Smooth muscle cell (in vitro differentiated cells): ENCODE results near the gene KLHL18. TPM values are rescaled to one million over a fixed set of nuclear protein-coding genes. Genes with fewer than 3 reads are reported as not detected.
A peak's percentile ranks its signal among the peaks of the same experiment; 100 is the strongest.
"Not testable (repeated sequence)": the region's sequence is repeated elsewhere in the genome, so short reads cannot be mapped to it uniquely, and the experiment has no call there.

Experiments used
- DNase-seq: peaks from one replicate; lab custom pipeline; 2025; ENCODE audit not compliant: unreplicated experiment; lab: John Stamatoyannopoulos, UW
- H2AFZ ChIP-seq: fragments of 200-600 bp; sonication (generic); 2 replicates; pipeline ENCODE4 v1.6.0; 2016; ENCODE audit warnings: antibody characterized with exemption, low read depth, mild to moderate bottlenecking
- H3F3A ChIP-seq: fragments of 200-600 bp; sonication (generic); 2 replicates; pipeline ENCODE4 v1.6.0; 2017; ENCODE audit warnings: antibody characterized with exemption, low read depth
- H3K27ac ChIP-seq: fragments of 200-600 bp; sonication (generic); 2 replicates; pipeline ENCODE4 v1.5.1; 2016; ENCODE audit warnings: low read depth, mild to moderate bottlenecking
- H3K27me3 ChIP-seq: fragments of 200-600 bp; sonication (generic); 2 replicates; pipeline ENCODE4 v1.6.1; 2016; ENCODE audit warnings: low read depth, mild to moderate bottlenecking
- H3K36me3 ChIP-seq: fragments of 200-600 bp; sonication (generic); 2 replicates; pipeline ENCODE4 v1.5.1; 2016; ENCODE audit warnings: low read depth
- H3K4me1 ChIP-seq: fragments of 200-600 bp; sonication (generic); 2 replicates; pipeline ENCODE4 v1.5.1; 2016; ENCODE audit warnings: low read depth
- H3K4me2 ChIP-seq: fragments of 200-600 bp; sonication (generic); 2 replicates; pipeline ENCODE4 v1.6.0; 2016; ENCODE audit warnings: mild to moderate bottlenecking
- H3K4me3 ChIP-seq: fragments of 200-600 bp; sonication (generic); 2 replicates; pipeline ENCODE4 v1.5.1; 2016; ENCODE audit warnings: mild to moderate bottlenecking
- H3K79me2 ChIP-seq: fragments of 200-600 bp; sonication (generic); 2 replicates; pipeline ENCODE4 v1.6.0; 2016; ENCODE audit warnings: low read depth, mild to moderate bottlenecking
- H3K9ac ChIP-seq: fragments of 200-600 bp; sonication (generic); 2 replicates; pipeline ENCODE4 v1.6.0; 2016; ENCODE audit warnings: low read depth
- H3K9me3 ChIP-seq: fragments of 200-600 bp; sonication (generic); replicated peaks from 2 replicates; pipeline ENCODE4 v1.5.1; 2016; ENCODE audit warnings: low read depth
- H4K20me1 ChIP-seq: fragments of 200-600 bp; sonication (generic); 2 replicates; pipeline ENCODE4 v1.6.0; 2016; ENCODE audit warnings: low read depth
- WGBS: methylation state at CpG from one replicate; pipeline ENCODE4 v1.1.7; 2016; ENCODE audit warnings: low lambda C conversion rate; 5-methylcytosine and 5-hydroxymethylcytosine counted together
- polyA plus RNA-seq: library from polyadenylated mRNA; unstranded; fragments of >200 nt; fragmentation: Nextera tagmentation; extraction: Ambion mirVana; gene quantifications from 2 replicates; pipeline ENCODE4 v1.2.1, GENCODE V29; 2016
- total RNA-seq: library from RNA; depleted of rRNA; stranded (reverse); fragments of >200 nt; gene quantifications from 2 replicates; pipeline ENCODE4 v1.2.3, GENCODE V29; 2014
- TF ChIP-seq, protein P1 (sequence below): fragments of 200-600 bp; sonication (generic); IDR thresholded peaks from 2 replicates; pipeline ENCODE4 v1.5.1; 2017; ENCODE audit warnings: borderline replicate concordance, mild to moderate bottlenecking, antibody characterized with exemption; ENCODE audit not compliant: insufficient read depth, poor library complexity, severe bottlenecking

The KLHL18 gene
- total and polyA plus RNA-seq, 2 experiments from 2014 or later, result 17.6 to 17.8 TPM

DNA sequence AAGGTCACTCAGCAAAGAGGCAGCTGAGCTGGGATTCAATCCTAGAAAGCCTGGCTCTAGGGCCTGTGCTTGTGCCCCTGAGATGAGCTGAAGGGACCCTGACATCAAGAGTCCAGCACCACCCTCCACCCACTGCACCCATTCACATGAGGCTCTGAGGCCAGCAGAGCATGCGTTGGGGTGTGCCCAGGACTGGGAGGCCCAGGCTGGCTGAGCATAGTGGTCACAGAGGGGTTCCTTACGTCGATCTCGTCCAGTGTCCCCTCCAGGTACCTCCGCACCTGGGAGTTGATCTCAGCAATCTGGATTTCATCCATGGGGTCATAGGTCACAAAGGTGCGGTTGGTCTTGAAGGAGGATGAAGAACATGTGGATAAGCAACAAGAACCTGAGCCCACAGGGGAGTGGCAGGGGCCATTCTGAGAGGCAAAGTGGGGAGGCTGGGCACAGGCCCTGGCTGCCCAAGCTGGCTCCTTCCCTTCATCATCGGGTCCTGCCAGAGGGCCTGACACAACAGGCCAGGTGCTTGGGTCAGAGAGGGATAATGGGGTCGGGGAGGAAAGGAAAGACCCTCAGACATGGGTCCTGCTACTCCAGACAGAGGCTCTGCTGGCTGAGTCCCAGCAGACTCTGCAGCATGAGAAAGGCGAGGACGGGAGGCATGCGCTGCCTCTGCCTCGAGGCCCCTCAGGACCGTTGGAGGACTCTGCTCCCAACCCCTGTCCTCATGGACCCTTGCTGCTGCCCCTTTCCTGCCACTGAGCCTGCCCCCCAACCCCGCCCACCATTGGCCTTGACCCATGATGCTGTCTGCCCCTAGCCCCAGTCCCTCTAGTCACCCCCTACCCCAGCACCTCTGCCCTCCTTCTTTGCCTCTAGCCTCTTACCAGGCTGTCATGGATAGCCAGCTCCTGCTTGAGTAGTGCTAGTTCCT lies 35.3 kb upstream of the KLHL18 start:
- no peaks in the 10 kb centered on the region for H3K4me1 ChIP-seq
- no peak overlapping the region for H3K4me3 ChIP-seq
- H3K27me3 ChIP-seq, result no peaks in the 10 kb centered on the region
- no peak overlapping the region for H2AFZ ChIP-seq
- H3K9me3 ChIP-seq, result no peaks in the 10 kb centered on the region
- no peak overlapping the region for H3K4me2 ChIP-seq
- H3K27ac ChIP-seq, result no peak overlapping the region
- H3K9ac ChIP-seq, result no peak overlapping the region
- no peak for DNase-seq
- TF ChIP-seq, protein P1, sequence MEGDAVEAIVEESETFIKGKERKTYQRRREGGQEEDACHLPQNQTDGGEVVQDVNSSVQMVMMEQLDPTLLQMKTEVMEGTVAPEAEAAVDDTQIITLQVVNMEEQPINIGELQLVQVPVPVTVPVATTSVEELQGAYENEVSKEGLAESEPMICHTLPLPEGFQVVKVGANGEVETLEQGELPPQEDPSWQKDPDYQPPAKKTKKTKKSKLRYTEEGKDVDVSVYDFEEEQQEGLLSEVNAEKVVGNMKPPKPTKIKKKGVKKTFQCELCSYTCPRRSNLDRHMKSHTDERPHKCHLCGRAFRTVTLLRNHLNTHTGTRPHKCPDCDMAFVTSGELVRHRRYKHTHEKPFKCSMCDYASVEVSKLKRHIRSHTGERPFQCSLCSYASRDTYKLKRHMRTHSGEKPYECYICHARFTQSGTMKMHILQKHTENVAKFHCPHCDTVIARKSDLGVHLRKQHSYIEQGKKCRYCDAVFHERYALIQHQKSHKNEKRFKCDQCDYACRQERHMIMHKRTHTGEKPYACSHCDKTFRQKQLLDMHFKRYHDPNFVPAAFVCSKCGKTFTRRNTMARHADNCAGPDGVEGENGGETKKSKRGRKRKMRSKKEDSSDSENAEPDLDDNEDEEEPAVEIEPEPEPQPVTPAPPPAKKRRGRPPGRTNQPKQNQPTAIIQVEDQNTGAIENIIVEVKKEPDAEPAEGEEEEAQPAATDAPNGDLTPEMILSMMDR, result no peak
- no peaks in the 10 kb centered on the region for H3K36me3 ChIP-seq
- 95% methylated on average over 13 of the region's 14 CpGs for WGBS
- H3K79me2 ChIP-seq, result no peaks in the 10 kb centered on the region
- H3F3A ChIP-seq, result no peaks in the 10 kb centered on the region
- H4K20me1 ChIP-seq, result no peaks in the 10 kb centered on the region

DNA sequence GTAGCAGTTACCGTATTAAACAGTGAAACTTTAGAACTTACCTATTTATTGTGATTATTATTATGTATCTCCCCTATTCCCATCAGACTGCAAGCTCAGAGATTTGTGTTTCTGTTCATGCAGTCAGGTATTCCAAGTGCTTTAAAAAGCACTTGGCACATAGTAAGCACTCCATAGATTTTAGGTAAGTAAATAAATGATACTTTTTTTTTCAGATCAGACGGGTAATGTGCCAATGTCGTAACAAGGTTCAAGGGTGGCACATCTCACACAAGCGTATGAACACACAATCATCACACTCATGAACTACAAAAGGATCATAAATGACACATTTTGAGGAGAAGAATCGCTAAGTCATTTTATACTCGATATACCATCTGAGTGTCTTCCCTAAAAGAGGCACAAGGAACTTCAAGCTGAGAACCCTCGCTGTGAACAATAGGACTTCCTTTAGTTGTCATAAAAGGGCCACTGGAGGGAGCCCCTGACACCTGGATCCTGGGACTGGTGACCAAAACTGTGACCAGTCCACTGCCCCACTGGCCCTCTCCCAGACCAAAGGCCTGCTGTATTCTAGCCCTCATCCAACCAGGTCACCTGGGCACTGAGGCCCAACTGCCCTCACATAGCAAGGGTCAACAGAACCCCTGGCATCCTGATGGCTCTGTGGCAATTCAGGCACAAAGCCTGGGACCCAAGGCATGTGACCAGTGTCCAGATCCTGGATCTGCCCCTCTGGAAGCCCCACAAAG lies 32.3 kb upstream of the KLHL18 start:
- Histone ChIP-seq H3K4me3 (no peak overlapping the region), H3K9ac (no peak overlapping the region), H2AFZ (no peak overlapping the region), H3K27me3 (no peaks in the 10 kb centered on the region), H3K4me2 (no peak overlapping the region), H3K36me3 (no peaks in the 10 kb centered on the region), H3K27ac (no peak overlapping the region), H3K4me1 (no peaks in the 10 kb centered on the region), H3F3A (no peaks in the 10 kb centered on the region), H3K79me2 (no peaks in the 10 kb centered on the region), H3K9me3 (no peaks in the 10 kb centered on the region), H4K20me1 (no peaks in the 10 kb centered on the region)
- WGBS, result 72% methylated on average over 7 of the region's 7 CpGs
- TF ChIP-seq, protein P1, result peak; percentile 24
- DNase-seq, result no peak

DNA sequence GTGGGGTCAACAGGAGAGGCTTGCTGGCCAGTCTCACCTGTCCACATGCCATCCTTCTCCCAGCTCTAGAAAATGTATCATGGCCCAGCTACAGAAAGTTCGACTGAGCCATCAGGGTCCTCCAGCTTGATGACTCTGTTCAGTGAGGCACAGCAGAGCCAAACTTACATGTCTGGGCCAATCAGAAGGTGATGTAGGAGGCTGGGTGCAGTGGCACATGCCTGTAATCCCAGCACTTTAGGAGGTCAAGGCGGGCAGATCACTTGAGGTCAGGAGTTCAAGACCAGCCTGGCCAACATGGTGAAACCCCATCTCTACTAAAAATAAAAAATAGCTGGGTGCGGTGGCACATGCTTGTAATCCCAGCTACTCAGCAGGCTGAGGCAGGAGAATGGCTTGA lies 31.7 kb upstream of the KLHL18 start:
- 96% methylated on average over 3 of the region's 3 CpGs for WGBS
- H3K4me2 ChIP-seq, H3K36me3 ChIP-seq, H3K9ac ChIP-seq, H3K4me1 ChIP-seq, H4K20me1 ChIP-seq, DNase-seq, H3F3A ChIP-seq, H2AFZ ChIP-seq, H3K9me3 ChIP-seq, H3K27me3 ChIP-seq, H3K27ac ChIP-seq, H3K4me3 ChIP-seq, H3K79me2 ChIP-seq: not testable (repeated sequence)

DNA sequence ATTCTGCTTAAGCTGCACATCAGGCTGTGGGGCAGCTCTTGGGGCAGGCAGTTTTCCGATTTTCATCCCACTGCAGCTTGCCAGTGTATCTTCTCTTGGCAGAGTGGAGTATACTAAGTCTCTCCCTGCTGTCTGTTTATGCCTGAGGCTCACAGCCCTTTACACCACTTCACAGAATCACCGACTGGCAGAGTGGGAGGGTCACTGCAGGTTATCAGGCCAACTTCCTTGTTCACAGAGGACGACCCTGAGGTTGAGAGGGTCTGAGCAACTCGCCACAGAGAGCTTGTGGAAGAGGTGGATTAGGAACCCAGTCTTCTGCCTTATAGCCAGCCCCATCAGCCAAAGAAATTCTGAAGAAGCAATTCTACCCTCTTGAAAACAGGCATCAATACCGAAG lies 31.1 kb upstream of the KLHL18 start:
- DNase-seq, result no peak
- Histone ChIP-seq H3F3A (no peaks in the 10 kb centered on the region), H3K4me1 (no peaks in the 10 kb centered on the region), H3K27me3 (no peaks in the 10 kb centered on the region), H3K4me3 (no peak overlapping the region), H3K36me3 (no peaks in the 10 kb centered on the region), H3K27ac (no peak overlapping the region), H4K20me1 (no peaks in the 10 kb centered on the region), H3K9ac (no peak overlapping the region), H2AFZ (no peak overlapping the region), H3K9me3 (no peaks in the 10 kb centered on the region), H3K79me2 (no peaks in the 10 kb centered on the region), H3K4me2 (no peak overlapping the region)
- TF ChIP-seq, protein P1, result no peak
- WGBS, result 63% methylated on average over 5 of the region's 5 CpGs

DNA sequence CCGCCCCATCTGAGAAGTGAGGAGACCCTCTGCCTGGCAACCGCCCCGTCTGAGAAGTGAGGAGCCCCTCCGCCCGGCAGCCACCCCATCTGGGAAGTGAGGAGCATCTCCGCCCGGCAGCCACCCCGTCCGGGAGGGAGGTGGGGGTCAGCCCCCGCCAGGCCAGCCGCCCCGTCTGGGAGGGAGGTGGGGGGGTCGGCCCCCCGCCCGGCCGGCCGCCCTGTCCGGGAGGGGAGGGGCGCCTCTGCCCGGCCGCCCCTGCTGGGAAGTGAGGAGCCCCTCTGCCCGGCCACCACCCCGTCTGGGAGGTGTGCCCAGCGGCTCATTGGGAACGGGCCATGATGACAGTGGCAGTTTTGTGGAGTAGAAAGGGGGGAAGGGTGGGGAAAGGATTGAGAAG lies 26.4 kb upstream of the KLHL18 start:
- not testable (repeated sequence) for H3K4me2 ChIP-seq, H3K9ac ChIP-seq, H3K27me3 ChIP-seq, H3K27ac ChIP-seq, H3K79me2 ChIP-seq, H3K4me1 ChIP-seq, H3K36me3 ChIP-seq, DNase-seq, H3F3A ChIP-seq, H2AFZ ChIP-seq, H3K9me3 ChIP-seq, H4K20me1 ChIP-seq, H3K4me3 ChIP-seq
- 88% methylated on average over 13 of the region's 25 CpGs for WGBS
